Activated CD4-positive, alpha-beta T cell treated with anti-CD3 and anti-CD28 coated beads, Interleukin-2, amount 50 U/mL, for 16 hours (primary cell): ENCODE results near the gene AFMID.

Experiments
- DNase-seq: peaks from one replicate; pipeline ENCODE4 v3.0.0-alpha.2; 2020

AFMID gene

DNA sequence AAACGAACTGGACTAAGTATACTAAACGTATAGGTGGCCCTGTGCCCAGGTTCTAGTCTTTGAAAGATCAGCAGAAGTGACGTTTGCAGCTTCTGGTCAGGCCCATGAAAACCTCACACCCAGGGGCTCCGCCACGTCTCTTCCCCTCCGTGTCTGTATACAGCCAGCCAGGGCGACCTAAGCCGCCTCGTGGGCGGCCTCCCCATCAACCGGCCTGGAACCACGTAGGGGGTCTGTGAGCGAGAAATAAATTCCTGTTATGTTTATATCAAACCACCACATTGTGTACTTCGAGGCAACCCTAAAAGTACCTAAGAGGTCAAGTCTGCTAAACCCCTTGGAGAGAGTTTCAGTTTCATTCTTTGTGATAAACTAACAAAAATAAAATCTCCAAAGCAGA, 7.1 kb upstream of the AFMID start:
- no peak for DNase-seq

DNA sequence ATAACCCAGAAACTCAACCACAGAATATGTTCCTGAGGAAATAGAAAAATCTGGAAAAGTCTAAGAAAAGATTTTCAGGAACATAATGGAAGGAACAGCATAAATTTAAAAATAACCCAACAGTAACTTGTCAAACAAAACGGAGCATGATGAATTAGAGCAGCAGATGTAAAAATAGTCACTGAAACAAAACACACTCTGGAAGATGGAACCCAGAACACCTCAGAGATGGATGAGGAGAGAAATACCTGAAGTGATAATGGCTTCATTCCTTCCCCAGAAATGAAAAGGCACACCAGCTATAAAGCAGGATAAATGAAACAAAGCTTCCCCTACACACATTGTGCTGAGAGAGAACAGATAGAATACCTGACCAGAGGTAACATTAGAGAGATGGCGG, 6.7 kb upstream of the AFMID start:
- DNase-seq, result no peak

DNA sequence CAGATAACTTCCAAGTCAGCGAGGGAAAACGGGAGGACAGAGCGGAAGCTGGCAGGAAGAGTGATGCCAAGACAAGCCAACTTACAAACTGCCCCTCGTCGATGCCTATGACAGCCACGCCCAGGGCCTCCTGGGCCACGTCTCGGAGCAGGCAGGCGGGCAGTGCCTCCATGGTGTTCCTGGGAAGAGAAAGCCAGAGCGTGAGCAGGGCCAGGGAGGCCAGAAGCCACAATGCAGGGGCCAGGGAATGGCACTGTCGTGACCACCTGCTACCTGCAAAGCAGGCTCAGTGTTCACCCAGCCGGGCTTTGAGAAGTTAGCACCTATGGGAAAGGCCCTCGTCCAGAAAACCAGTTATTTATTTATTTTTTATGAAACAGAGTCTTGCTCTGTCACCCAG, 4.7 kb upstream of the AFMID start:
- DNase-seq, result no peak

DNA sequence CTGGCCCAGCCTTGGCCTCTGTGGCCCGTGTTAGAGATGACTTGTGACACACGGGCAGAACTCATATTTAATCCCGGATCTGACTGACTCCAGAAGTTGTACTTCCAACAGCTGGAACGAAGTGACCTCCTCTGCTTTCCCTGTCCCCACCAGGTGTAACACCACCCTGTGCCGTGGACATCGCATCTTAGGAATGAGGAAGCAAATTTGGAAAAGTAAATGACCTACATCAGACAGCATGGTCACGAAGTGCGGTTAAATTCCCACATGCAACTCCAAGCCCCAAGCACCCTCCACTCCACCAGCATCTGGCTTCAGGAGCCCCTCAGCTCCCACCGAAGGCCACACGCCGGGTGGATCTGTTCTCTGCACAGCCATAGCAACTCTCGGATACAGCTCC, 3.2 kb upstream of the AFMID start:
- no peak for DNase-seq

DNA sequence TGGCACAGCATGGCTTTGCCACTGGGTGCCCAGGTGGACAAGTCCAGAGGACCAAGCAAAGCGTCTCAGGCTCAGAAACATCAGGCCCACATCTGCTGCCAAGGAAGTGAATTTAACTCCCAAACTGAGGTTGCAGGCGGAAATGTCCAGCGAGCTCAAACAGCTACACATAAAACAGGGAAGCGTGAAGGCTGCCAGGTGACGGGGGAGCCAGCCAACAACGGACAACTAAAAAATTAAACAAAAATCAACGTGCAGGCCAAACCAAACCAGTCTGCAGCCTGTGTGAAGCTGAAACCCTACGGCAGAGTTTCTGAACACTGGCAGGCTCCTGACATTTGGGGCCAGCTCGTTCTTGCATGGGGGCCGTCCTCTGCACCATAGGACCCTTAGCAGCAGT, 2.8 kb upstream of the AFMID start:
- no peak for DNase-seq

DNA sequence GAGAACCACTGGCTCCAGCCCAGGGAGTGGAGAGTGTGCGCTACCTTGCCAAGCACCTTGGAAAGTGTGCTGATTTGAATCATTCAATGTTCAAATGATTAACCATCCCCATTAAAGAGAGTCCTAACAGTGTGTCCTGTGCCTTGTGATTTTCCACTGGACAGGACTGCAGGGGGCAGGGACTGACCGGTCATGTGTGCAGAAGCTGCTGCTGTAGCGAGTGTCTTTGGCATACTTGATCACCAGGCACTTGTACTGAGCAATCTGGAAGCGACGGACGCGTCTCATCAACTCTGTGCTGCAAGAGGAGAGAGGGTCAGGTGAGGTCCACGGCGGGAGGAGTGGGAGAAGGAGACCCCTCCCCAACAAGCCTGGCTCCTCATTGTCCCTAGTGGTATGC, 2.3 kb upstream of the AFMID start:
- DNase-seq, result no peak

DNA sequence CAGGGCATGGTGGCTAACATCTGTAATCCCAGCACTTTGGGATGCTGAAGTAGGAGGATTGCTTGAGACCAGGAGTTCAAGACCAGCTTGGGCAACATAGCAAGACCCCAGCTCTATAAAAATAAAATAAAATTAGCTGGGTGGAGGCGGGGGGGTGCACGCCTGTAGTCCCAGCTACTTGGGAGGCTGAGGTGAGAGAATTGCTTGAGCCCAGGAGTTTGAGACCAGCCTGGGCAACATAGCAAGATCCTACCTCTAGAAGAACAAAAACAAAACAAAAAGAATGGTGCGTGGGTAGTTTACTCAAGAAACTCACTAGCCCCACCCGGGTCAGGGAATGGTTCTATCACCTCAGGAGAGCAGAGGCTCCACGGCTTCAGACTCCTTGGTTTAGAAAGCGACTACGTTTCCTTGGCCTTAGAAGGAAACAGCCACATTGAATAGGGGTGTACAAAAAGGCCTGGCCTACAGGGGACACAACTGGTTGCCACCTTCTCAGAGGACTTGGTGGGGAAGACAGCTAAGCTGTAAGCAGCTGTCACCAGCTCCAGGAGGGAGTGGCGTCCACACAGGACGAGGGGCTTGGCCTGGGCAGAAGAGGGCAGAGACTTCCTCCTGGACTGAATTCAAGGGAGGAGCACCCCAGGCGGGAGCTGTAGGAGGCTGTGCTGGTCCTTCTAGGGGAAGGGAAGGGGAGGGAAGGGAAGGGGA, 1.0 kb upstream of the AFMID start:
- no peak for DNase-seq

DNA sequence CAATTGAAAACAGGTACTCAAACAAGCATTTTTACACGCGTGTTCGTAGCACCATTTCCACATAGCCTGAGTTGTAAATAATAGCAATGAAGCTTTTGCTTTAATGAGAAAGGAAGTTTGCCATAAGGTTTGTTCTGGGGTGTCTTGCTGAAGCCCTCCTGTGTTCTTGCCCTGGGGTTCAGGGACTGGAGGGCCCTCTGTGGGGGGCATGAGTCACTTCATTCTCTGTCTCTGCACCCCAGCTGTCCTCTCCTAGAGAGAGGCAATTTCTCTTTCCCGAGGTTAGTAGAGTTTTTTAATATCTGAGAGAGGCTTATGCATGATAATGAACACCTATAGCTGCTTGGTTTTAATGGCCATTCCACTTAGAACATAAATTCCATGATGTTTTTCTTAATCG, 9.6 kb downstream of the AFMID start:
- DNase-seq, result no peak

DNA sequence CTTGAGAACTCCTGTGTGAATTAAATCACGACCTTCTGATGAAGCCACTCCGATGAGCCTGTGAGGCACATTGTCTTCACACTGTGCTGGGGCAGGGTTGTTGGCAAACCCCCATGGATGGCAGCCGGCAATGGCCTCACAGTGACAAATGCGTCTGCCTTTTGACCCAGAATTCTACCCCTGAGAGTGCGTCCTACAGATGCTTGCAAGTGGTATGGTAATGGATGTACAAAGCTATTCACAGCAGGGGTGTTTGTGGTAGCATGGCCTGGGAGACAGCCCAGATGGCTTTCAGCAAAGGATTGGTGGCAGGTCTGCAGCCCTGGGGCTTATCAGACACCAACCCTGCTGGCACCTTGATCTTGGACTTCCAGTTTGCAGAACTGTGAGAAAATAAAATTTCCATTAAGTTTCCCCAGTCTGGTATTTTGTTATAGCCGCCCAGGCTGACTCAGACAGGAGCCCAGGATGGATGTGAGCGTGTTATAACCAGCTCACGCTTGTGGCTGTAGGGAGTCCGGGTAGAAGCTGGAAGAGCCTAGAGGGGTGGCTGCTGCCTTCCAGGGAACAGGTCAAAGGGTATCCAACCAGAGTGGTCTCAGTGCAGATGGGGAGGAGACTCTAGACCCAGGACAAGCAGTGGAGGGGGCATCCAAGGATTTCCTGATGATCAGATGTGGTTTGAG, 10.1 kb downstream of the AFMID start:
- DNase-seq, result no peak

DNA sequence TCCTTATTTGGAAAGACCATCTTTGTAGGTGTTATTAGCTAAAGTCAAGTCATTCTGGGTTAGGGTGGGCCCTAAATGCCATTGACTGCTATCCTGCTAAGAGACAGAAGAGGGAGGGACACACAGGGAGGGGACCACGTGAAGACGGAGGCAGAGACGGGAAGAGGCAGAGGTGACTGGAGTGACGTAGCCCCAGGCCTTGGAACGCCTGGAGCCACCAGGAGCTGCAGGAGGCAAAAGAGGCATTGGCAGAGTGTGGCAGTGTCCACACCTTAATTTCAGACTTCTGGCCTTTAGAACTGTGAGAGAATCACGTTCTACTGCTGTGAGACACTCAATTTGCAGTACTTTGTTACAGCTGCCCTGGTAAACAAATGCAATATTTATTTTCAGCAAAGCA, 13.3 kb downstream of the AFMID start:
- DNase-seq, result no peak

DNA sequence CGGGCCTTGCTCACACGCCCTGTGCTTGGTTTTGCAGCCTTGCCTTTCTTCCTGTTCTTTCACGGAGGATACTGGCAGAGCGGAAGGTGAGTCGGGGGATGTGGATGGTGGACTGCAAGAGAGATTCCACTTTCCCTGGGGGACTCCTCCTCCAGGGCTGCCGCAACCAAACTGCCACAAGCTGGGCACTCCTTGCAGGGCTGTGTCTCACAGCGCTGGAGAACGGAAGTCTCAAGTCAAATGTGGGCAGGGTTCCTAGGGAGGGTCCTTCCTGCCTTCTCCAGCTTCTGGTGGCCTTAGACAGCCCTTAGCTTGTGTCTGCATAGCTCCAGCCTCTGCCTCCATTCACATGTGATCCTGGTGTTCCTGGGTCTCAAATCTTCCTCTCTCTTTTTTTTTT, 15.5 kb downstream of the AFMID start:
- DNase-seq, result no peak

DNA sequence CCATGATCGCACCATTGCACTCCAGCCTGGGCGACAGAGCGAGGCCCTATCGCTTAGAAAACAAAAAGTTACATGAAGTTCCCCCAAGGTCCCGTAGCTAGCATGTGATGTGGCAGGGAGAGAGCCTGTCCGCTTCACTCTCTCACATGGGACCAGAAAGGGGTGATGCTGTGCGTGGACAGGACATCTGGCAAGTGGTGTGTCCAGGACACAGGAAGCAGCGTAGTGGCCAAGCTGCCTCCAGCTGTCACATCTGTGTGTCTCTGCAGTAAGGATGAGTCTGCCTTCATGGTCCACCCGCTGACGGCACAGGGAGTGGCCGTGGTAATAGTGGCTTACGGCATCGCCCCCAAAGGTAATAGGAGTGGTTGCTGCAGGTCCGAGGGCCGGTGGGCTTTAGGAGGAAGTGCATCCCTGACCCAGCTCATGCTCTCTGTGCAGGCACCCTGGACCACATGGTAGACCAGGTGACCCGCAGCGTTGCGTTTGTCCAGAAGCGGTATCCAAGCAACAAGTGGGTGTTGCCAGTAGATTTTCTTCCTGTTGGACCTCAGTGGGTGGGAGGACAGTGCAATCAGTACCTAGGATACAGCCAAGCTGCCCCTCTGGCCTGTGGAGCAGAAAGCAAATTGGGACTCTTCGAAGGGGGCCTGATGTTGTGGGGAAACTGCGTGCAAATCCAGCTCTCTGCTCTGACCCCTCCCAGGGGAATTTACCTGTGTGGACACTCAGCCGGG, 17.4 kb downstream of the AFMID start:
- DNase-seq, result no peak

DNA sequence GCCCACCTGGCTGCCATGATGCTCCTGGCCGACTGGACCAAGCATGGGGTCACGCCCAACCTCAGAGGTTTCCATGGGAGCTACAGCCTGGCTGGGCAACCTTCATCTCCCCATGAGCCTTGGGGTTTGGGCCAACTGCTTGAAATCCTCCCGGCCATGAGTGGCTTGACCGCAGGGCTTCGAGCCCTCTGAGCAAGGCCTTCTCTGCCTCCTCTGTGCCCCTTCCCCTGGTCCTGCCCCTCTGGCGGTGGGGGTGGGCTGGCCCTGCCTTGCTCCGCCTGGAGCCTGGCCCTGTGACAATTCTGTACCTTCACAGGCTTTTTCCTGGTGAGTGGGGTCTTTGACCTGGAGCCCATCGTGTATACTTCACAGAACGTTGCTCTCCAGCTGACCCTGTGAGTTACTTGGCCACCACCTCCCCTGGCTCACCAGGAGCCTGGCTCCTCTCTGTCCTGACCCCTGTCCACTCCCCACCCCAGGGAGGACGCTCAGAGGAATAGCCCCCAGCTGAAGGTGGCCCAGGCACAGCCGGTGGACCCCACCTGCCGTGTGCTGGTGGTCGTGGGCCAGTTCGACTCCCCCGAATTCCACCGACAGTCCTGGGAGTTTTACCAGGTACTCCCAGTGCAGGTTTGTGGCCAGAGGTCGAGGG, 18.1 kb downstream of the AFMID start:
- no peak for DNase-seq

DNA sequence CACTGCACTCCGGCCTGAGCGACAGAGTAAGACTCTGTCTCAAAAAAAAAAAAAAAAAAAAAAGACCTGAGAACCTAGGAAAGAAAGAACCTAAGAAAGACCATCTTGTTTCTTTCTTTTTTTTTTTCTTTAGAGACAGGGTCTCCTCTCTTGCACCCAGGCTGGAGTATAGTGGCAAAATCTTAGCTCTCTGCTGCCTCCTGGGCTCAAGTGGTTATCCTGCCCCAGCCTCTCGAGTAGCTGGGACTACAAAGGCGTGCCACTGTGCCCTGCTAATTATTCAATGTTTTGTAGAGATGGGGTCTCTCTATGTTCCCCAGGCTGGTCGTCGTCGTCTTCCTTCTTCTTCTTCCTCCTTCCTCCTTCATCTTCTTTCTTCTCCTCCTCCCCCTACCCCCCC, 19.1 kb downstream of the AFMID start:
- DNase-seq, result no peak

DNA sequence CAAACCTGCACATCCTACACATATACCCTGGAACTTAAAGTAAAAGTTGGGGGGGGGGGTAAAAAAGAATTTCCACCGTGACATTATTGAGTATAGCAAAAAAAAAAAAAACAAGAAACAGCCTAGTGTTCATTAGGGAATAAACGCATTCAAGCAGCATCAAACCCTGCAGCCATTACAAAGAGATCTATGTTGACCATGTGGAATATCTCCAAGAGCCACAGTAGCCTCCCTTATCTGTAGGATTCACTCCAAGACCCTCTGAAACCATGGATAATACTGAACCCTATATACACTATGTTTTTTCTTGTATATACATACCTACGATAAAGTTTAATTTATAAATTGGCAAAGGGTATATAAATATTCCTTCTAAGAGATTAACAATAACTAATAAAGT, 21.3 kb downstream of the AFMID start:
- no peak for DNase-seq

DNA sequence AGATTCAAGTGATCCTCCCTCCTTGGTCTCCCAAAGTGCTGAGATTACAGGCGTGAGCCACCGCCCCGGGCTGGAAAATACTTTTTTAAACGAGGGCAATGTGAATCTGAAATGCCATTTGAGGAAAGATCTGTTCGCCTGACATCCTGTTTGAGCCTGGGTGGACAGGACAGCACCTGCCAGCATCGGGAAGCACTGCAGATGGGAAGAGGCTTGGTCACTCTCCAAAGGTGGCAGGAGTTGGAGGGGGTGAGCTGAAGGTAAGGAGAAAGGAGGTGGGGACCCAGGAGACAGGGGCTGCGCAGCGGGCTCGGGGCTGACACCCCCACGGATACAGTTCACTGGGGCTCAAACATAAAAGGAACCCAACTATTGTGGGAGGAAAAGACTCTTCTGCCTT, 22.9 kb downstream of the AFMID start:
- no peak for DNase-seq

DNA sequence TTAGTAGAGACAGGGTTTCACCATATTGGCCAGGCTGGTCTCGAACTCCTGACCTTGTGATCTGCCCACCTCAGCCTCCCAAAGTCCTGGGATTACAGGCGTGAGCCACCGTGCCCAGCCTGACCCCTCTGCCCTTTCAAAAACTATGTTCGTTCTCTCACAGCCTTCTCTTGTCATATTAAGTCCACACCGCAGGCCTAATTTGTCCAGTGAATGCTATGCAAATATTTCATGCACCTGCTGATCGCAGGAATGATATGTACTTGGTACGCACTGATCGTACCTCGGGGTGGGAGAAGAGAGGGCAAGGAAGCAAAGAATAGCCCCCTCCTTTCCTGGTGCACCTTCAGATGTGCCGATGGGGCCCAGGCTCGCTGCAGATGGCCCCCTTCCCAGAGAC, 23.9 kb downstream of the AFMID start:
- DNase-seq, result no peak

DNA sequence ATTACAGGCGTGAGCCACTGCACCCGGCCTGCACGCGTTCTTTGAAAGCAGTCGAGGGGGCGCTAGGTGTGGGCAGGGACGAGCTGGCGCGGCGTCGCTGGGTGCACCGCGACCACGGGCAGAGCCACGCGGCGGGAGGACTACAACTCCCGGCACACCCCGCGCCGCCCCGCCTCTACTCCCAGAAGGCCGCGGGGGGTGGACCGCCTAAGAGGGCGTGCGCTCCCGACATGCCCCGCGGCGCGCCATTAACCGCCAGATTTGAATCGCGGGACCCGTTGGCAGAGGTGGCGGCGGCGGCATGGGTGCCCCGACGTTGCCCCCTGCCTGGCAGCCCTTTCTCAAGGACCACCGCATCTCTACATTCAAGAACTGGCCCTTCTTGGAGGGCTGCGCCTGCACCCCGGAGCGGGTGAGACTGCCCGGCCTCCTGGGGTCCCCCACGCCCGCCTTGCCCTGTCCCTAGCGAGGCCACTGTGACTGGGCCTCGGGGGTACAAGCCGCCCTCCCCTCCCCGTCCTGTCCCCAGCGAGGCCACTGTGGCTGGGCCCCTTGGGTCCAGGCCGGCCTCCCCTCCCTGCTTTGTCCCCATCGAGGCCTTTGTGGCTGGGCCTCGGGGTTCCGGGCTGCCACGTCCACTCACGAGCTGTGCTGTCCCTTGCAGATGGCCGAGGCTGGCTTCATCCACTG, 27.0 kb downstream of the AFMID start, which contains the start of gene BIRC5:
BIRC5 (plus strand) TSS at position 238 of the 690 bp plus-strand sequence; CDS start at position 302, 64 bp downstream.
- peak; percentile 92 for DNase-seq

DNA sequence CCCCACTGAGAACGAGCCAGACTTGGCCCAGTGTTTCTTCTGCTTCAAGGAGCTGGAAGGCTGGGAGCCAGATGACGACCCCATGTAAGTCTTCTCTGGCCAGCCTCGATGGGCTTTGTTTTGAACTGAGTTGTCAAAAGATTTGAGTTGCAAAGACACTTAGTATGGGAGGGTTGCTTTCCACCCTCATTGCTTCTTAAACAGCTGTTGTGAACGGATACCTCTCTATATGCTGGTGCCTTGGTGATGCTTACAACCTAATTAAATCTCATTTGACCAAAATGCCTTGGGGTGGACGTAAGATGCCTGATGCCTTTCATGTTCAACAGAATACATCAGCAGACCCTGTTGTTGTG, 27.5 kb downstream of the AFMID start:
- no peak for DNase-seq

DNA sequence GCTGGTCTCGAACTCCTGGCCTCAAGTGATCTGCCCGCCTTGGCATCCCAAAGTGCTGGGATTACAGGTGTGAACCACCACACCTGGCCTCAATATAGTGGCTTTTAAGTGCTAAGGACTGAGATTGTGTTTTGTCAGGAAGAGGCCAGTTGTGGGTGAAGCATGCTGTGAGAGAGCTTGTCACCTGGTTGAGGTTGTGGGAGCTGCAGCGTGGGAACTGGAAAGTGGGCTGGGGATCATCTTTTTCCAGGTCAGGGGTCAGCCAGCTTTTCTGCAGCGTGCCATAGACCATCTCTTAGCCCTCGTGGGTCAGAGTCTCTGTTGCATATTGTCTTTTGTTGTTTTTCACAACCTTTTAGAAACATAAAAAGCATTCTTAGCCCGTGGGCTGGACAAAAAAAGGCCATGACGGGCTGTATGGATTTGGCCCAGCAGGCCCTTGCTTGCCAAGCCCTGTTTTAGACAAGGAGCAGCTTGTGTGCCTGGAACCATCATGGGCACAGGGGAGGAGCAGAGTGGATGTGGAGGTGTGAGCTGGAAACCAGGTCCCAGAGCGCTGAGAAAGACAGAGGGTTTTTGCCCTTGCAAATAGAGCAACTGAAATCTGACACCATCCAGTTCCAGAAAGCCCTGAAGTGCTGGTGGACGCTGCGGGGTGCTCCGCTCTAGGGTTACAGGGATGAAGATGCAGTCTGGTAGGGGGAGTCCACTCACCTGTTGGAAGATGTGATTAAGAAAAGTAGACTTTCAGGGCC, 32.4 kb downstream of the AFMID start:
- DNase-seq, result no peak

DNA sequence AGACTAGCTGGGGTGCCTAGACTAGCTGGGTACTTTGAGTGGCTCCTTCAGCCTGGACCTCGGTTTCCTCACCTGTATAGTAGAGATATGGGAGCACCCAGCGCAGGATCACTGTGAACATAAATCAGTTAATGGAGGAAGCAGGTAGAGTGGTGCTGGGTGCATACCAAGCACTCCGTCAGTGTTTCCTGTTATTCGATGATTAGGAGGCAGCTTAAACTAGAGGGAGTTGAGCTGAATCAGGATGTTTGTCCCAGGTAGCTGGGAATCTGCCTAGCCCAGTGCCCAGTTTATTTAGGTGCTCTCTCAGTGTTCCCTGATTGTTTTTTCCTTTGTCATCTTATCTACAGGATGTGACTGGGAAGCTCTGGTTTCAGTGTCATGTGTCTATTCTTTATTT, 35.9 kb downstream of the AFMID start:
- no peak for DNase-seq

DNA sequence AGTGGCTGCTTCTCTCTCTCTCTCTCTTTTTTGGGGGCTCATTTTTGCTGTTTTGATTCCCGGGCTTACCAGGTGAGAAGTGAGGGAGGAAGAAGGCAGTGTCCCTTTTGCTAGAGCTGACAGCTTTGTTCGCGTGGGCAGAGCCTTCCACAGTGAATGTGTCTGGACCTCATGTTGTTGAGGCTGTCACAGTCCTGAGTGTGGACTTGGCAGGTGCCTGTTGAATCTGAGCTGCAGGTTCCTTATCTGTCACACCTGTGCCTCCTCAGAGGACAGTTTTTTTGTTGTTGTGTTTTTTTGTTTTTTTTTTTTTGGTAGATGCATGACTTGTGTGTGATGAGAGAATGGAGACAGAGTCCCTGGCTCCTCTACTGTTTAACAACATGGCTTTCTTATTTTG, 36.6 kb downstream of the AFMID start:
- no peak for DNase-seq
